Astrocyte of the spinal cord (primary cell): ENCODE results near the gene LCE6A.

Experiments used
- DNase-seq: peaks from one replicate; pipeline ENCODE4 v3.0.0; 2011; ENCODE audit warnings: low read depth, low spot score
- H3K4me3 ChIP-seq: 2 replicates; pipeline ENCODE4 v1.5.1; 2011; ENCODE audit warnings: low read depth, mild to moderate bottlenecking, low read length, moderate library complexity
- CTCF ChIP-seq: IDR thresholded peaks from 2 replicates; pipeline ENCODE4 v1.5.1; 2012; ENCODE audit warnings: low read depth, mild to moderate bottlenecking, low read length, inconsistent platforms
- in situ Hi-C: cut with HindIII; loops from 2 replicates; pipeline ENCODE4 v1.10.0; 2017; ENCODE audit warnings: low sequenced_read_pairs

LCE6A gene

GRCh38 chr1:152842556-152842955 lies at the start of gene LCE6A:
Gene LCE6A, plus strand, starts transcription at chr1:152842856. Its CDS starts 665 bp downstream, at chr1:152843521.
- no peak within 1 kb of the TSS for H3K4me3 ChIP-seq
- no peak for DNase-seq
- in situ Hi-C loops = no loop called here
- no peak for TF ChIP-seq CTCF

- no peak for DNase-seq
- in situ Hi-C loops = no loop called here
- TF ChIP-seq CTCF = no peak
- H3K4me3 ChIP-seq = no peak overlapping the region
Observed at GRCh38 chr1:152795686-152796085, 47.0 kb upstream of the LCE6A start.

- H3K4me3 ChIP-seq = no peak within 1 kb of the TSS
- in situ Hi-C loops = no loop called here
- DNase-seq = no peak
- TF ChIP-seq CTCF = no peak
Observed at GRCh38 chr1:152796421-152796820, 46.2 kb upstream of the LCE6A start, which contains the start of gene LCE1D. Gene LCE1D, plus strand, starts transcription at chr1:152796721. Its CDS starts 1,074 bp downstream, at chr1:152797795.

- no peak for DNase-seq
- in situ Hi-C loops = no loop called here
- H3K4me3 ChIP-seq = no peak overlapping the region
- no peak for TF ChIP-seq CTCF
Observed at GRCh38 chr1:152801333-152801732, 41.3 kb upstream of the LCE6A start.

GRCh38 chr1:152806576-152806975 lies 36.1 kb upstream of the LCE6A start, which contains the start of gene LCE1C:
Gene LCE1C, minus strand, starts transcription at chr1:152806651. Its CDS starts 1,173 bp downstream, at chr1:152805478.
- DNase-seq = no peak
- in situ Hi-C loops = no loop called here
- no peak for TF ChIP-seq CTCF
- H3K4me3 ChIP-seq = no peak within 1 kb of the TSS

- in situ Hi-C loops = no loop called here
Observed at GRCh38 chr1:152811050-152811449, 31.6 kb upstream of the LCE6A start.

More at GRCh38 chr1:152811050-152811449, 31.6 kb upstream of the LCE6A start:
- H3K4me3 ChIP-seq = no peak overlapping the region
- DNase-seq = no peak
- no peak for TF ChIP-seq CTCF
